A673 (cell line): ENCODE measurements around the gene FNBP1.

ENCODE experiments used
- CTCF ChIP-seq: fragments of 300-800, 200-600 bp; sonication (generic); conservative IDR thresholded peaks from 2 replicates; pipeline ENCODE4 v1.5.1; 2017; ENCODE audit warnings: low read depth, mild to moderate bottlenecking, antibody characterized with exemption, low read length, moderate library complexity, mixed read lengths
- EZH2 ChIP-seq: fragments of 200-600 bp; sonication (generic); IDR thresholded peaks from 2 replicates; pipeline ENCODE4 v1.6.1; 2017; ENCODE audit warnings: borderline replicate concordance, low read depth, mild to moderate bottlenecking, mixed read lengths, antibody characterized with exemption, low read length; ENCODE audit not compliant: poor library complexity, severe bottlenecking

DNA sequence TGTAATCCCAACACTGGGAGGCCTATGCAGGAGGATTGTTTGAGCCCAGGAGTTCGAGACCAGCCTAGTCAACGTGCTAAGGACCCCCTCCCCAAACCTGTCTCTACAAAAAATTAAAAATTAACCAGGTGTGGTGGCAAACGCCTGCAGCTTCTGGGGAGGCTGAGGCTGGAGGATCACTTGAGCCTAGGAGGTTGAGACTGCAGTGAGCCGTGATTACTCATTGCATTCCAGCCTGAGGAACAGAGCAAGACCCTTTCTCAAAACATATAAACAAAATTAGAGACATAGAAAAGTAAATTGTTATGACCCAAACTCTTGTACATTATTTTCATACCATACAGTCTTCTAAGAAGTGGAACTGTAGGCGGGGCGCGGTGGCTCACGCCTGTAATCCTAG lies 11.8 kb upstream of the FNBP1 start:
- no peak for TF ChIP-seq CTCF
- TF ChIP-seq EZH2: no peak
